Ovary (tissue), 3 donors: ENCODE data around the gene TAAR2.

Source experiments
- POLR2A ChIP-seq: fragments of 450-650 bp; IDR thresholded peaks from one replicate; pipeline ENCODE4 v1.6.1; 2017; ENCODE audit warnings: antibody characterized with exemption, mild to moderate bottlenecking, moderate library complexity
- TF ChIP-seq, protein P1 (sequence below), 3 donors: fragments of 450-650 bp in 2 of 3; fragments of 200-600 bp in 1 of 3; IDR thresholded peaks; one replicate each; pipeline versions ENCODE4 v1.5.1 to v1.8.0; 2016 to 2022; ENCODE audit warnings: antibody characterized with exemption in 3 of 3, mild to moderate bottlenecking in 1 of 3
- donor health status: DM: no; HTN: no; CAD: no.

DNA sequence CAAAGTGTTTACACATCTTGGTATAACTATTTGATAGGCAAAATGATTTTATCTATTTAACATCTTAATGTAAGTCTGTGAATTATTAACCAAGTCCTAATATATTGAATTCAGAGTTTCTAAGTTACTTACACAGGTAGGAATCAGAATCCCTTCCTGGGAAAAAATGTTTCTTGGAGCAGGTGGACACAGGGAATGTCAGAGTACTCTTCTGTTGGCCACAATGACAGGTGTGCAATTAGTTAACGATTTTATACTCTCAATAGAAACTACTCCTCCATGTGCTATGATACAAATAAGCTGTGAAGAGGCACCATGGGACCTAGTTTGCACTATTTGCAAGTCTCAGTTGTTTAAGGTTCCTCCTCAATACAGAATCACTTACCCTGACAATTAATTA is 33.7 kb downstream of the TAAR2 start:
- TF ChIP-seq, protein P1, sequence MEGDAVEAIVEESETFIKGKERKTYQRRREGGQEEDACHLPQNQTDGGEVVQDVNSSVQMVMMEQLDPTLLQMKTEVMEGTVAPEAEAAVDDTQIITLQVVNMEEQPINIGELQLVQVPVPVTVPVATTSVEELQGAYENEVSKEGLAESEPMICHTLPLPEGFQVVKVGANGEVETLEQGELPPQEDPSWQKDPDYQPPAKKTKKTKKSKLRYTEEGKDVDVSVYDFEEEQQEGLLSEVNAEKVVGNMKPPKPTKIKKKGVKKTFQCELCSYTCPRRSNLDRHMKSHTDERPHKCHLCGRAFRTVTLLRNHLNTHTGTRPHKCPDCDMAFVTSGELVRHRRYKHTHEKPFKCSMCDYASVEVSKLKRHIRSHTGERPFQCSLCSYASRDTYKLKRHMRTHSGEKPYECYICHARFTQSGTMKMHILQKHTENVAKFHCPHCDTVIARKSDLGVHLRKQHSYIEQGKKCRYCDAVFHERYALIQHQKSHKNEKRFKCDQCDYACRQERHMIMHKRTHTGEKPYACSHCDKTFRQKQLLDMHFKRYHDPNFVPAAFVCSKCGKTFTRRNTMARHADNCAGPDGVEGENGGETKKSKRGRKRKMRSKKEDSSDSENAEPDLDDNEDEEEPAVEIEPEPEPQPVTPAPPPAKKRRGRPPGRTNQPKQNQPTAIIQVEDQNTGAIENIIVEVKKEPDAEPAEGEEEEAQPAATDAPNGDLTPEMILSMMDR (IDR thresholded peaks at IDR 0.05): no peak
- TF ChIP-seq POLR2A: no peak
